ENCODE measurements around the gene PPP1R1B. TPM values are rescaled to one million over a fixed set of nuclear protein-coding genes. Genes with fewer than 3 reads are reported as not detected.

Gene PPP1R1B
- total RNA-seq, 1 donor, result not detected

GRCh38 chr17:39663688-39664580 lies 37.2 kb downstream of the PPP1R1B start:
- DNase-seq (ENCODE audit: insufficient read length, low spot score, missing footprints), result peak; percentile 88
- Histone ChIP-seq H3K4me1 (ENCODE audit: insufficient read depth, low read length) (no peaks in the 10 kb centered on the region), H3K4me2 (ENCODE audit: insufficient read depth, low read length) (no peak overlapping the region), H2AFZ (ENCODE audit: low read length) (no peak overlapping the region), H3K4me3 (ENCODE audit: insufficient read depth, low read length) (no peak overlapping the region), H3K27ac (ENCODE audit: low read depth, low read length) (no peak overlapping the region), H4K20me1 (ENCODE audit: insufficient read depth, low read length) (peaks cover 6% of the 10 kb centered on the region), H3K27me3 (ENCODE audit: insufficient read depth, low read length) (peaks cover 39% of the 10 kb centered on the region), H3K79me2 (ENCODE audit: insufficient read depth, low read length) (no peaks in the 10 kb centered on the region), H3K9me3 (ENCODE audit: low read depth, low read length) (no peaks in the 10 kb centered on the region), H3K36me3 (ENCODE audit: insufficient read depth, low read length) (peaks cover 4% of the 10 kb centered on the region)
- no peak for TF ChIP-seq CTCF (IDR thresholded peaks at IDR 0.05; ENCODE audit: extremely low read depth, low read depth, low read length)

GRCh38 chr17:39664581-39665561 lies 38.1 kb downstream of the PPP1R1B start, which contains the start of gene TCAP:
TSS of gene TCAP (plus strand) at chr17:39665349. CDS start at chr17:39665360, 11 bp downstream.
- Histone ChIP-seq H2AFZ (ENCODE audit: low read length) (no peak within 1 kb of the TSS), H3K79me2 (ENCODE audit: insufficient read depth, low read length) (no peaks in the 10 kb centered on the region), H4K20me1 (ENCODE audit: insufficient read depth, low read length) (peaks cover 6% of the 10 kb centered on the region), H3K4me2 (ENCODE audit: insufficient read depth, low read length) (no peak within 1 kb of the TSS), H3K4me1 (ENCODE audit: insufficient read depth, low read length) (no peaks in the 10 kb centered on the region), H3K27me3 (ENCODE audit: insufficient read depth, low read length) (peaks cover 49% of the 10 kb centered on the region), H3K9me3 (ENCODE audit: low read depth, low read length) (no peaks in the 10 kb centered on the region), H3K4me3 (ENCODE audit: insufficient read depth, low read length) (no peak within 1 kb of the TSS), H3K27ac (ENCODE audit: low read depth, low read length) (no peak within 1 kb of the TSS), H3K36me3 (ENCODE audit: insufficient read depth, low read length) (peaks cover 4% of the 10 kb centered on the region)
- no peak for TF ChIP-seq CTCF (IDR thresholded peaks at IDR 0.05; ENCODE audit: extremely low read depth, low read depth, low read length)
- peak; percentile 78 for DNase-seq (ENCODE audit: insufficient read length, low spot score, missing footprints)

GRCh38 chr17:39665642-39666224 lies 39.0 kb downstream of the PPP1R1B start:
- Histone ChIP-seq H3K4me2 (ENCODE audit: insufficient read depth, low read length) (no peak overlapping the region), H3K4me1 (ENCODE audit: insufficient read depth, low read length) (no peaks in the 10 kb centered on the region), H3K36me3 (ENCODE audit: insufficient read depth, low read length) (peaks cover 4% of the 10 kb centered on the region), H4K20me1 (ENCODE audit: insufficient read depth, low read length) (peaks cover 6% of the 10 kb centered on the region), H3K27me3 (ENCODE audit: insufficient read depth, low read length) (peaks cover 57% of the 10 kb centered on the region), H2AFZ (ENCODE audit: low read length) (no peak overlapping the region), H3K79me2 (ENCODE audit: insufficient read depth, low read length) (no peaks in the 10 kb centered on the region), H3K9me3 (ENCODE audit: low read depth, low read length) (no peaks in the 10 kb centered on the region), H3K4me3 (ENCODE audit: insufficient read depth, low read length) (no peak overlapping the region), H3K27ac (ENCODE audit: low read depth, low read length) (no peak overlapping the region)
- TF ChIP-seq CTCF (IDR thresholded peaks at IDR 0.05; ENCODE audit: extremely low read depth, low read depth, low read length), result no peak
- peak; percentile 94 for DNase-seq (ENCODE audit: insufficient read length, low spot score, missing footprints)
